HEK293 (cell line): ENCODE results near the gene IPO13.

ENCODE experiments used
- CTCF ChIA-PET: fragments of 350-600 bp; formaldehyde crosslinking; extraction: SDS; loops from one replicate; lab custom pipeline; 2021; ENCODE audit warnings: antibody characterized with exemption; lab: Yijun Ruan, JAX
- POLR2A ChIA-PET: fragments of 300-600 bp; formaldehyde crosslinking; extraction: SDS; loops from one replicate; lab custom pipeline; 2020; ENCODE audit warnings: antibody characterized with exemption, inconsistent platforms; lab: Yijun Ruan, JAX
- H3K27ac ChIP-seq: fragments of 200-500 bp; sonication (Bioruptor generic); 2 replicates; pipeline ENCODE4 v1.5.1; 2014; ENCODE audit warnings: low read depth, low read length, control low read depth, inconsistent platforms; ENCODE audit errors: extremely low read depth
- H3K36me3 ChIP-seq, 2 experiments: fragments of 200-500 bp in 1 of 2; sonication (Bioruptor generic) in 1 of 2; 1 replicate in 1 of 2; 2 replicates in 1 of 2; pipeline ENCODE4 v1.5.1; 2014 to 2017; ENCODE audit warnings: inconsistent platforms in 2 of 2, low read length in 2 of 2; ENCODE audit not compliant: control insufficient read depth in 2 of 2, insufficient read depth in 1 of 2
- H3K4me1 ChIP-seq: fragments of 200-500 bp; sonication (Bioruptor generic); 2 replicates; pipeline ENCODE4 v1.5.1; 2014; ENCODE audit warnings: mild to moderate bottlenecking, low read length, inconsistent platforms; ENCODE audit not compliant: control insufficient read depth, insufficient read depth
- H3K4me3 ChIP-seq: 2 replicates; pipeline ENCODE4 v1.5.1; 2011; ENCODE audit warnings: low read depth, mild to moderate bottlenecking, control low read depth, low read length, moderate library complexity
- H3K9me3 ChIP-seq: fragments of 200-500 bp; sonication (Bioruptor generic); 2 replicates; pipeline ENCODE4 v1.5.1; 2014; ENCODE audit warnings: low read depth, low read length, inconsistent platforms; ENCODE audit not compliant: control insufficient read depth, insufficient read depth
- KLF1 ChIP-seq: fragments of 450-650 bp; formaldehyde crosslinking; IDR thresholded peaks from 2 replicates; pipeline ENCODE4 v1.5.1; 2016; ENCODE audit warnings: missing biosample characterization, missing genetic modification characterization
- MYNN ChIP-seq: fragments of 450-650 bp; formaldehyde crosslinking; IDR thresholded peaks from 2 replicates; pipeline ENCODE4 v1.5.1; 2016; ENCODE audit warnings: missing biosample characterization, missing genetic modification characterization, borderline replicate concordance
- SP7 ChIP-seq: fragments of 450-650 bp; formaldehyde crosslinking; IDR thresholded peaks from 2 replicates; pipeline ENCODE4 v1.5.1; 2016; ENCODE audit warnings: missing biosample characterization, missing genetic modification characterization
- ZNF19 ChIP-seq: fragments of 450-650 bp; formaldehyde crosslinking; IDR thresholded peaks from 2 replicates; pipeline ENCODE4; 2016; ENCODE audit warnings: missing biosample characterization, missing genetic modification characterization, low read depth
- ZNF214 ChIP-seq: fragments of 450-650 bp; formaldehyde crosslinking; IDR thresholded peaks from 2 replicates; pipeline ENCODE4 v1.5.1; 2017; ENCODE audit warnings: missing biosample characterization, mild to moderate bottlenecking, missing genetic modification characterization, borderline replicate concordance
- ZNF292 ChIP-seq: fragments of 450-650 bp; formaldehyde crosslinking; IDR thresholded peaks from 2 replicates; pipeline ENCODE4 v1.5.1; 2016; ENCODE audit warnings: low read depth, missing biosample characterization, missing genetic modification characterization, borderline replicate concordance
- ZNF311 ChIP-seq: fragments of 450-650 bp; formaldehyde crosslinking; IDR thresholded peaks from 2 replicates; pipeline ENCODE4 v1.5.1; 2017; ENCODE audit warnings: missing biosample characterization, missing genetic modification characterization, borderline replicate concordance
- ZNF473 ChIP-seq: fragments of 450-650 bp; formaldehyde crosslinking; IDR thresholded peaks from 2 replicates; pipeline ENCODE4 v1.5.1; 2017; ENCODE audit warnings: missing biosample characterization, missing genetic modification characterization
- ZNF571 ChIP-seq: fragments of 450-650 bp; formaldehyde crosslinking; IDR thresholded peaks from 2 replicates; pipeline ENCODE4 v1.5.0; 2017; ENCODE audit warnings: missing biosample characterization, missing genetic modification characterization
- ZNF600 ChIP-seq: fragments of 450-650 bp; formaldehyde crosslinking; IDR thresholded peaks from 2 replicates; pipeline ENCODE4 v1.5.1; 2016; ENCODE audit warnings: missing biosample characterization, missing genetic modification characterization
- ZNF610 ChIP-seq: fragments of 450-650 bp; formaldehyde crosslinking; IDR thresholded peaks from 2 replicates; pipeline ENCODE4 v1.5.1; 2016; ENCODE audit warnings: missing biosample characterization, missing genetic modification characterization, borderline replicate concordance
- ZNF701 ChIP-seq: fragments of 450-650 bp; formaldehyde crosslinking; IDR thresholded peaks from 2 replicates; pipeline ENCODE4 v1.5.1; 2016; ENCODE audit warnings: missing biosample characterization, missing genetic modification characterization
- ZNF747 ChIP-seq: fragments of 450-650 bp; formaldehyde crosslinking; IDR thresholded peaks from 2 replicates; pipeline ENCODE4 v1.5.1; 2016; ENCODE audit warnings: missing biosample characterization, missing genetic modification characterization
- TF ChIP-seq, protein P1 (sequence below): fragments of 450-650 bp; formaldehyde crosslinking; IDR thresholded peaks from 2 replicates; pipeline ENCODE4 v1.5.1; 2016; ENCODE audit warnings: missing biosample characterization, missing genetic modification characterization, borderline replicate concordance
- TF ChIP-seq, protein P2 (sequence below): fragments of 450-650 bp; IDR thresholded peaks from 2 replicates; pipeline ENCODE4 v1.5.1; 2018; ENCODE audit warnings: missing biosample characterization, mild to moderate bottlenecking, missing genetic modification characterization
- TF ChIP-seq, protein P3 (sequence below): fragments of 450-650 bp; formaldehyde crosslinking; IDR thresholded peaks from 2 replicates; pipeline ENCODE4 v1.5.0; 2017; ENCODE audit warnings: missing biosample characterization, missing genetic modification characterization, borderline replicate concordance
- TF ChIP-seq, protein P4 (sequence below): fragments of 450-650 bp; formaldehyde crosslinking; IDR thresholded peaks from 2 replicates; pipeline ENCODE4 v1.5.1; 2016; ENCODE audit warnings: missing biosample characterization, missing genetic modification characterization

Gene IPO13

DNA sequence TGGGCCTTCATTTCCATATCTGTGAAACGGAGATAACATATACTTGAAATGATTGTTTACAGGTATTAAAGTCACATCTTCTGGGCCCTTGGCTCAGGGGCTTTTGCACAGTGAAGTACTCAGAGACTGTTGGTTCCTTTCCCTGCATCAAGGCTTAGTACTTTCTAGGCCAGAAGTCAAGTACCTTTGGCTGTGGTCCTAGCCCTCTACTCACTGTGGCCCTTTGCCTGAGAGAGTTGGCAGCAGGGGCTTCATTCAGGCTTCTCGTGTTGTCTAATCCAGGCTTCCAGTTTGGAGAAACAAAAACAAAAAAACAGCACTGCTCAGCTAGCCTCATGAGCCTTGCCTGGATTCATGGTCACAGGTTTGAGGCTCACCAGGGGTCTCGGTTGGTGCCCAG is 14.9 kb downstream of the IPO13 start:
- Histone ChIP-seq H3K27ac (no peak overlapping the region), H3K4me1 (no peaks in the 10 kb centered on the region), H3K36me3 (peaks cover 0 to 100% of the 10 kb centered on the region in 2 experiments; a peak in 1 of 3 replicates), H3K9me3 (no peaks in the 10 kb centered on the region), H3K4me3 (no peak overlapping the region)
- TF ChIP-seq, protein P1, sequence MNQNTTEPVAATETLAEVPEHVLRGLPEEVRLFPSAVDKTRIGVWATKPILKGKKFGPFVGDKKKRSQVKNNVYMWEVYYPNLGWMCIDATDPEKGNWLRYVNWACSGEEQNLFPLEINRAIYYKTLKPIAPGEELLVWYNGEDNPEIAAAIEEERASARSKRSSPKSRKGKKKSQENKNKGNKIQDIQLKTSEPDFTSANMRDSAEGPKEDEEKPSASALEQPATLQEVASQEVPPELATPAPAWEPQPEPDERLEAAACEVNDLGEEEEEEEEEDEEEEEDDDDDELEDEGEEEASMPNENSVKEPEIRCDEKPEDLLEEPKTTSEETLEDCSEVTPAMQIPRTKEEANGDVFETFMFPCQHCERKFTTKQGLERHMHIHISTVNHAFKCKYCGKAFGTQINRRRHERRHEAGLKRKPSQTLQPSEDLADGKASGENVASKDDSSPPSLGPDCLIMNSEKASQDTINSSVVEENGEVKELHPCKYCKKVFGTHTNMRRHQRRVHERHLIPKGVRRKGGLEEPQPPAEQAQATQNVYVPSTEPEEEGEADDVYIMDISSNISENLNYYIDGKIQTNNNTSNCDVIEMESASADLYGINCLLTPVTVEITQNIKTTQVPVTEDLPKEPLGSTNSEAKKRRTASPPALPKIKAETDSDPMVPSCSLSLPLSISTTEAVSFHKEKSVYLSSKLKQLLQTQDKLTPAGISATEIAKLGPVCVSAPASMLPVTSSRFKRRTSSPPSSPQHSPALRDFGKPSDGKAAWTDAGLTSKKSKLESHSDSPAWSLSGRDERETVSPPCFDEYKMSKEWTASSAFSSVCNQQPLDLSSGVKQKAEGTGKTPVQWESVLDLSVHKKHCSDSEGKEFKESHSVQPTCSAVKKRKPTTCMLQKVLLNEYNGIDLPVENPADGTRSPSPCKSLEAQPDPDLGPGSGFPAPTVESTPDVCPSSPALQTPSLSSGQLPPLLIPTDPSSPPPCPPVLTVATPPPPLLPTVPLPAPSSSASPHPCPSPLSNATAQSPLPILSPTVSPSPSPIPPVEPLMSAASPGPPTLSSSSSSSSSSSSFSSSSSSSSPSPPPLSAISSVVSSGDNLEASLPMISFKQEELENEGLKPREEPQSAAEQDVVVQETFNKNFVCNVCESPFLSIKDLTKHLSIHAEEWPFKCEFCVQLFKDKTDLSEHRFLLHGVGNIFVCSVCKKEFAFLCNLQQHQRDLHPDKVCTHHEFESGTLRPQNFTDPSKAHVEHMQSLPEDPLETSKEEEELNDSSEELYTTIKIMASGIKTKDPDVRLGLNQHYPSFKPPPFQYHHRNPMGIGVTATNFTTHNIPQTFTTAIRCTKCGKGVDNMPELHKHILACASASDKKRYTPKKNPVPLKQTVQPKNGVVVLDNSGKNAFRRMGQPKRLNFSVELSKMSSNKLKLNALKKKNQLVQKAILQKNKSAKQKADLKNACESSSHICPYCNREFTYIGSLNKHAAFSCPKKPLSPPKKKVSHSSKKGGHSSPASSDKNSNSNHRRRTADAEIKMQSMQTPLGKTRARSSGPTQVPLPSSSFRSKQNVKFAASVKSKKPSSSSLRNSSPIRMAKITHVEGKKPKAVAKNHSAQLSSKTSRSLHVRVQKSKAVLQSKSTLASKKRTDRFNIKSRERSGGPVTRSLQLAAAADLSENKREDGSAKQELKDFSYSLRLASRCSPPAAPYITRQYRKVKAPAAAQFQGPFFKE (tag by site-specific recombination) = no peak
- TF ChIP-seq ZNF571 (tag by site-specific recombination) (no peak), ZNF292 (tag by site-specific recombination) (no peak), ZNF19 (no peak), ZNF747 (tag by site-specific recombination) (no peak), MYNN (no peak)
- ChIA-PET POLR2A (no interaction called here), CTCF (no interaction called here)

DNA sequence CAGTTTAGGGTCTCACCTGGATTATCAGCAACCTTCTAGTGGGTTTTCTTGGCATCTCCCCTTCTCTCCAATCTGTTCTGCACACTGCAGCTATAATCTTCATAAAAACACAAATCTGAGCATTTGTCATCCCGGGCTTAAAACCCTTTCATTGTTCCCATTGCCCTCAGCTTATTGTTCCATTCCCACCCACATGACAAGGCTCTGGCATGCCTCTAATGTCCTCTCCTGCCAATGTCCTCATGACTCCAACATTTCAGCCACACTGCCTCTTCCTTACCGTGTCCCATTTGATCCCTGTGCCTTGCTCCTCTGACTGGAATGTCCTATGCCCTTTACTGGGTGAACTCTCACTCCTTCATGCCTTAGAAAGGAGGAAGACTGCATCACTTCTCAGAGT is 15.6 kb downstream of the IPO13 start:
- ChIA-PET POLR2A (no interaction called here), CTCF (no interaction called here)
- no peak for TF ChIP-seq ZNF311 (tag by site-specific recombination)
- TF ChIP-seq KLF1 (tag by site-specific recombination) = no peak
- no peak for TF ChIP-seq ZNF610 (tag by site-specific recombination)
- TF ChIP-seq SP7 (tag by site-specific recombination) = no peak
- no peak for TF ChIP-seq ZNF600 (tag by site-specific recombination)
- TF ChIP-seq, protein P2, sequence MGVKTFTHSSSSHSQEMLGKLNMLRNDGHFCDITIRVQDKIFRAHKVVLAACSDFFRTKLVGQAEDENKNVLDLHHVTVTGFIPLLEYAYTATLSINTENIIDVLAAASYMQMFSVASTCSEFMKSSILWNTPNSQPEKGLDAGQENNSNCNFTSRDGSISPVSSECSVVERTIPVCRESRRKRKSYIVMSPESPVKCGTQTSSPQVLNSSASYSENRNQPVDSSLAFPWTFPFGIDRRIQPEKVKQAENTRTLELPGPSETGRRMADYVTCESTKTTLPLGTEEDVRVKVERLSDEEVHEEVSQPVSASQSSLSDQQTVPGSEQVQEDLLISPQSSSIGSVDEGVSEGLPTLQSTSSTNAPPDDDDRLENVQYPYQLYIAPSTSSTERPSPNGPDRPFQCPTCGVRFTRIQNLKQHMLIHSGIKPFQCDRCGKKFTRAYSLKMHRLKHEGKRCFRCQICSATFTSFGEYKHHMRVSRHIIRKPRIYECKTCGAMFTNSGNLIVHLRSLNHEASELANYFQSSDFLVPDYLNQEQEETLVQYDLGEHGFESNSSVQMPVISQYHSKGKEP (tag by site-specific recombination) = no peak
- H3K27ac ChIP-seq = no peak overlapping the region
- H3K36me3 ChIP-seq = peaks cover 0 to 100% of the 10 kb centered on the region in 2 experiments; a peak in 1 of 3 replicates
- no peaks in the 10 kb centered on the region for H3K4me1 ChIP-seq
- no peak overlapping the region for H3K4me3 ChIP-seq
- no peaks in the 10 kb centered on the region for H3K9me3 ChIP-seq

DNA sequence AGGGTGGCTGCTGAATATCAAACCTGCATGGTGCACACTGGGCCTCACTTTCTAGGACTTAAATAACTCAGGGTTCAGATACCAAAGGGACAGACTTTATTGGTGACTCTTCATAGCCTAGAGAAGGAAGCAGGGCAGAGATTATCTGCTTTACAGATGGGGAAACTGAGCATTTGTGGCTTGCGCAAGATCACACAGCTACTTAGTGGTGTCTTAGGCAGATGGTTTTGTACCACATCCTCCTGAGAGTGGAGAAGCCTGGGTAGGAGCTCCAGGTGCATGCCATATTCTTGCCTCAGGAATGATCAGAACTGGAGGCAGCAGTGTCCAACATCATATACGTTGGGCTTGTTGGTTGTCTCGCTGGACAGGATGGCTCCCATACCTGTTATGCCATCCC is 16.3 kb downstream of the IPO13 start:
- POLR2A ChIA-PET = no interaction called here
- CTCF ChIA-PET = interaction anchor here (1.2 kb wide), 1 partner anchor 200 kb away, joined by 3 read pairs; no protein-coding TSS in a partner anchor
- Histone ChIP-seq H3K4me3 (no peak overlapping the region), H3K4me1 (no peaks in the 10 kb centered on the region), H3K36me3 (peaks cover 0 to 100% of the 10 kb centered on the region in 2 experiments; a peak in 1 of 3 replicates), H3K9me3 (no peaks in the 10 kb centered on the region), H3K27ac (no peak overlapping the region)
- TF ChIP-seq, protein P3, sequence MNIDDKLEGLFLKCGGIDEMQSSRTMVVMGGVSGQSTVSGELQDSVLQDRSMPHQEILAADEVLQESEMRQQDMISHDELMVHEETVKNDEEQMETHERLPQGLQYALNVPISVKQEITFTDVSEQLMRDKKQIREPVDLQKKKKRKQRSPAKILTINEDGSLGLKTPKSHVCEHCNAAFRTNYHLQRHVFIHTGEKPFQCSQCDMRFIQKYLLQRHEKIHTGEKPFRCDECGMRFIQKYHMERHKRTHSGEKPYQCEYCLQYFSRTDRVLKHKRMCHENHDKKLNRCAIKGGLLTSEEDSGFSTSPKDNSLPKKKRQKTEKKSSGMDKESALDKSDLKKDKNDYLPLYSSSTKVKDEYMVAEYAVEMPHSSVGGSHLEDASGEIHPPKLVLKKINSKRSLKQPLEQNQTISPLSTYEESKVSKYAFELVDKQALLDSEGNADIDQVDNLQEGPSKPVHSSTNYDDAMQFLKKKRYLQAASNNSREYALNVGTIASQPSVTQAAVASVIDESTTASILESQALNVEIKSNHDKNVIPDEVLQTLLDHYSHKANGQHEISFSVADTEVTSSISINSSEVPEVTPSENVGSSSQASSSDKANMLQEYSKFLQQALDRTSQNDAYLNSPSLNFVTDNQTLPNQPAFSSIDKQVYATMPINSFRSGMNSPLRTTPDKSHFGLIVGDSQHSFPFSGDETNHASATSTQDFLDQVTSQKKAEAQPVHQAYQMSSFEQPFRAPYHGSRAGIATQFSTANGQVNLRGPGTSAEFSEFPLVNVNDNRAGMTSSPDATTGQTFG (tag by site-specific recombination) = no peak
- TF ChIP-seq ZNF214 = no peak
- TF ChIP-seq ZNF473 = no peak
- no peak for TF ChIP-seq ZNF701 (tag by site-specific recombination)
- TF ChIP-seq, protein P4, sequence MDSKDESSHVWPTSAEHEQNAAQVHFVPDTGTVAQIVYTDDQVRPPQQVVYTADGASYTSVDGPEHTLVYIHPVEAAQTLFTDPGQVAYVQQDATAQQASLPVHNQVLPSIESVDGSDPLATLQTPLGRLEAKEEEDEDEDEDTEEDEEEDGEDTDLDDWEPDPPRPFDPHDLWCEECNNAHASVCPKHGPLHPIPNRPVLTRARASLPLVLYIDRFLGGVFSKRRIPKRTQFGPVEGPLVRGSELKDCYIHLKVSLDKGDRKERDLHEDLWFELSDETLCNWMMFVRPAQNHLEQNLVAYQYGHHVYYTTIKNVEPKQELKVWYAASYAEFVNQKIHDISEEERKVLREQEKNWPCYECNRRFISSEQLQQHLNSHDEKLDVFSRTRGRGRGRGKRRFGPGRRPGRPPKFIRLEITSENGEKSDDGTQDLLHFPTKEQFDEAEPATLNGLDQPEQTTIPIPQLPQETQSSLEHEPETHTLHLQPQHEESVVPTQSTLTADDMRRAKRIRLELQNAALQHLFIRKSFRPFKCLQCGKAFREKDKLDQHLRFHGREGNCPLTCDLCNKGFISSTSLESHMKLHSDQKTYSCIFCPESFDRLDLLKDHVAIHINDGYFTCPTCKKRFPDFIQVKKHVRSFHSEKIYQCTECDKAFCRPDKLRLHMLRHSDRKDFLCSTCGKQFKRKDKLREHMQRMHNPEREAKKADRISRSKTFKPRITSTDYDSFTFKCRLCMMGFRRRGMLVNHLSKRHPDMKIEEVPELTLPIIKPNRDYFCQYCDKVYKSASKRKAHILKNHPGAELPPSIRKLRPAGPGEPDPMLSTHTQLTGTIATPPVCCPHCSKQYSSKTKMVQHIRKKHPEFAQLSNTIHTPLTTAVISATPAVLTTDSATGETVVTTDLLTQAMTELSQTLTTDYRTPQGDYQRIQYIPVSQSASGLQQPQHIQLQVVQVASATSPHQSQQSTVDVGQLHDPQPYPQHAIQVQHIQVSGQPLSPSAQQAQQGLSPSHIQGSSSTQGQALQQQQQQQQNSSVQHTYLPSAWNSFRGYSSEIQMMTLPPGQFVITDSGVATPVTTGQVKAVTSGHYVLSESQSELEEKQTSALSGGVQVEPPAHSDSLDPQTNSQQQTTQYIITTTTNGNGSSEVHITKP = no peak
